SKM-1 (cell line): ENCODE results near the gene ASPDH.
"Not testable (repeated sequence)": the region's sequence is repeated elsewhere in the genome, so short reads cannot be mapped to it uniquely, and the experiment has no call there.

Source experiments
- DNase-seq: peaks from one replicate; lab custom pipeline; 2025; ENCODE audit not compliant: unreplicated experiment; lab: John Stamatoyannopoulos, UW

ASPDH gene

DNA sequence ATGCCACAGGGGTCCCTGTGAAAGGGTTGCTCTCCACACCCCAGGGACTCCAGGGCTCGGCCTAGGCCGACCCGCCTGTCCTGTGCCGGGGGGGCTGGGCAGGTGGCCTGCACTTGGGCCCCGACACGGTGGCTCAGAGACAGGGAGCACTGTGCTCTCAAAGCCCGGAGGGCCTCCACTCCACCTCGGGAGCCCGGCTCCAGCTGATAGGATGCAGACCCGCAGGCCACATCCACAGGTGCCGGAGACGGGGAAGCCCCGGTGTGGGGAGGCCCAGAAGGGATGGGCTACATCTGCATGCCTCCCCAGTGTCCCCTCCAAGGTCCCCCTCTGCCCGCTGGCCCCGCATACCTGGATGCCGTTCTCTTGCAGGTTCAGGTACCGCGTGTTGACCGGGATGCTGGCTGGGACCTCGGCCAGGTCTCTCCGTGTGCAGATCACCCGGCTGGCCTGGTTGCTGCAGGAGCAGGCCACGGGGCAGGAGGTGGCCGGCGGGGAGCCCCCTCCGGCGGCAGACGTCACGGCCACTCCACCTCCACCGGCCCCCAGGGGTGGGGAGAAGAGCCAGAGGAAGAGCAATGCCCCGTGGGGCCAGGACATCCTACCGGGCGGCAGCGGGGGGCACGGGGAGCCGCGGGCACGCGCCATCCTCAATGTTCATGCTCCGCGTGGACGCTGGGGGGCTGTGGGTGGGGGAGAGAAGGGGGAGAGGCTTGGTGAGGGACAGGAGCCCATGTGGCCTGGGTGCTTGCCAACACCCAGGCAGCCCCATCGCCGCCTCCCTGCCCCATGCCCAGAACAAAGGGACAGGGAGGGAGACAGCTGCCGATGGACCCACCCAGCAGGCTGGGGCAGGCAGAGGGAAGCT, 34.7 kb upstream of the ASPDH start:
- no peak for DNase-seq

- DNase-seq, result no peak
Observed at GRCh38 chr19:50547385-50548190, 33.9 kb upstream of the ASPDH start.

- DNase-seq, result no peak
Observed at GRCh38 chr19:50546527-50547221, 33.0 kb upstream of the ASPDH start.

DNA sequence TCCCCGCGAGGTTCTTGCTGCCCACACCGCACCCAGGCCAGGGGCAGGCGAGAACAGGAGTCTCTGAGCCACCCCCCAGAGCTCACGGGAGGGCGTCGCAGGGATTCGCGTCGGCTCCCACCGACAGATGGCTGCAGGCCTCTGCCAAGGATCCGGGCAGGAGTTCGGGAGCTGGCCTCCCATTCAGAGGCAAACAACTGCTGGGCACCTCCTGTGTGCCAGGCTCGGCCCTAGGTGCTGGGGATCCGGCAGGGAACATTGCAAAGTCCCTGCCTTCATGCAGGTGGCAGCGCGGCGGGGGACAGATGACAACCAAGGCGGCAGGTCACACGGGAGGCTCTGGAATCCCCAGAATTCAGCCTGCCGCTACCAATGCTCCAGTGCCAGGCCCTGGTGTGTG, 29.2 kb upstream of the ASPDH start:
- DNase-seq, result no peak

DNA sequence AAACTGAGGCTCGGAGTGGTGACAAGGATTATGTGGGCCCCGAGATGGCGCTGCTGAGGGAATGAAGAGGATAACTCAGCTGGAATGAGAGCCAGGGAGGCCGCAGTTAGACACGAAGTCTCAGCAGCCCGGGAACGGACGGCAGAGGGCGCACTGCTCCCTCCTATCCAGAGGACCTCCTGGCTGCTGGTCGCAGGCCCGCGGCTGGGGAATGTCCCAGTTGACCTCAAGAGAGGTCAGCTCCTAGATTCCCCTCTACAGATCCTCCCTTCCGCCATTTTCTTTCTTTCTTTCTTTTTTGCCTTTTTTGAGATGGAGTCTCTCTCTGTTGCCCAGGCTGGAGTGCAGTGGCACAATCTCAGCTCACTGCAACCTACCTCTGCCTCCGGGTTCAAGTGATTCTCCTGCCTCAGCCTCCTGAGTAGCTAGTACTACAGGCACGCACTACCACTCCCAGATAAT, 24.1 kb upstream of the ASPDH start:
- peak; percentile 28 for DNase-seq

- DNase-seq, result no peak
Observed at GRCh38 chr19:50537306-50537685, 23.6 kb upstream of the ASPDH start.

GRCh38 chr19:50536662-50537305, 23.1 kb upstream of the ASPDH start:
- no peak for DNase-seq

GRCh38 chr19:50535672-50536187, 22.0 kb upstream of the ASPDH start:
- DNase-seq, result no peak

- no peak for DNase-seq
Observed at GRCh38 chr19:50534478-50534877, 20.8 kb upstream of the ASPDH start.

DNA sequence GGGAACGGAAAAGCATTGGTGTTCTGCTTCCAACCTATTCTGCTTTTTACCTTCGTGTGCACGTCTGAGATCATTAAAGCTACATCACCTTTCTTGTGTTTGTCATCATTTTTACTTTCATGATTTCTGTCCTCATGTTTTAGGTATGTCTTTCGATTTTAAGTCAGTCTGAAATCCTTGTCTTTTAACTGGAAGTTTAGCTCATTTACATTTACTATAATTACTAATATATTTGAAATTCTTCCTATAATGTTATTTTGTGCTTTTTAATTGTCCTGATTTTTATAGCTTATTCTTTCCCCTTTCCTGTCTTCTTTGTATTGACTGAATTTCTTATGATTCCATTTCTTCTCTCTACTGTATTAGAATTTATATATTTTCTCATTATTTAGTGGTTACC, 19.2 kb upstream of the ASPDH start:
- DNase-seq, result no peak

GRCh38 chr19:50531171-50531612, 17.5 kb upstream of the ASPDH start:
- no peak for DNase-seq

DNA sequence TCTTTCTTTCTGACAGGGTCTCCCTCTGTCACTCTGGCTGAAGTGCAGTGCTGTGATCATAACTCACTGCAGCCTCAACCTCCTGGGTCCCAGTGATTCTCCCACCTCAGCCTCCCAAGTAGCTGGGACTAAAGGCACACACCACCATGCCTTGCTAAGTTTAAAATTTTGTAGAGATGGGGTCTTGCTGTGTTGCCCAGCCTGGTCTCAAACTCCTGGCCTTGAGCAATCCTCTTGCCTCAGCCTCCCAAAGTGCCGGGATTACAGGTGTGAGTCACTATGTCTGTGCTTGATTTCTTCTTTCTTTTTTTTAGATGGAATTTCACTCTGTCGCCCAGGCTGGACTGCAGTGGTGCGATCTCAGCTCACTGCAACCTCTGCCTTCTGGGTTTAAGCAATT, 14.3 kb upstream of the ASPDH start:
- not testable (repeated sequence) for DNase-seq

- DNase-seq, result no peak
Observed at GRCh38 chr19:50522881-50523280, 9.2 kb upstream of the ASPDH start.

DNA sequence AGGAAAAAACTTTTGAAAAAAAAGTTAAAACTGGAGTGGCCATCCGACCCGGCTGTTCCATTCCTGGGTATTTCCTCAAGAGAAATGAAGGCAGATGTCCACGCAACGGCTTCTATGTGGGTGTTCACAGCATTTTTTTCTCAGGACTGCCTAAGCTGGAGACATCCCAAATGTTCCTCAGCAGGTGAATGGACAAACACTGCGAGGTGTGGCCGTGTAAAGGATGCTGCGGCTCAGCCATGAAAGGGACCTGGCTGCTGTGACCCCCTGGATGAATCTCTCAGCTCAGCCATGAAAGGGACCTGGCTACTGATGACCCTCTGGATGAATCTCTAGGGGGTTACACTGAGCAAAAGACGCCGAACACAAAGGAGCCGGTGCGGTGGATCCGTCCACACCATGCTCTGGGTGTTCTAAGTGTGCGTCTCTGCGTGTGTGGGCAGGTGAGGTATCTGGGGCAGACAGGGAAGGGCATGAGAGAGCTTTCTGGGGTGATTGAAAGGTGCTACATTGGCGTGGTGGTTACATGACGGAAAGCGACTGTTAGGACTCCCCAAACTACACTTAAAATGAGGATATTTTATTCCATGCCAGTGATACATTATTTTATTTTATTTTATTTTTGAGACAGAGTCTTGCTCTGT, 7.2 kb upstream of the ASPDH start:
- no peak for DNase-seq

GRCh38 chr19:50519006-50519575, 5.4 kb upstream of the ASPDH start:
- no peak for DNase-seq

DNA sequence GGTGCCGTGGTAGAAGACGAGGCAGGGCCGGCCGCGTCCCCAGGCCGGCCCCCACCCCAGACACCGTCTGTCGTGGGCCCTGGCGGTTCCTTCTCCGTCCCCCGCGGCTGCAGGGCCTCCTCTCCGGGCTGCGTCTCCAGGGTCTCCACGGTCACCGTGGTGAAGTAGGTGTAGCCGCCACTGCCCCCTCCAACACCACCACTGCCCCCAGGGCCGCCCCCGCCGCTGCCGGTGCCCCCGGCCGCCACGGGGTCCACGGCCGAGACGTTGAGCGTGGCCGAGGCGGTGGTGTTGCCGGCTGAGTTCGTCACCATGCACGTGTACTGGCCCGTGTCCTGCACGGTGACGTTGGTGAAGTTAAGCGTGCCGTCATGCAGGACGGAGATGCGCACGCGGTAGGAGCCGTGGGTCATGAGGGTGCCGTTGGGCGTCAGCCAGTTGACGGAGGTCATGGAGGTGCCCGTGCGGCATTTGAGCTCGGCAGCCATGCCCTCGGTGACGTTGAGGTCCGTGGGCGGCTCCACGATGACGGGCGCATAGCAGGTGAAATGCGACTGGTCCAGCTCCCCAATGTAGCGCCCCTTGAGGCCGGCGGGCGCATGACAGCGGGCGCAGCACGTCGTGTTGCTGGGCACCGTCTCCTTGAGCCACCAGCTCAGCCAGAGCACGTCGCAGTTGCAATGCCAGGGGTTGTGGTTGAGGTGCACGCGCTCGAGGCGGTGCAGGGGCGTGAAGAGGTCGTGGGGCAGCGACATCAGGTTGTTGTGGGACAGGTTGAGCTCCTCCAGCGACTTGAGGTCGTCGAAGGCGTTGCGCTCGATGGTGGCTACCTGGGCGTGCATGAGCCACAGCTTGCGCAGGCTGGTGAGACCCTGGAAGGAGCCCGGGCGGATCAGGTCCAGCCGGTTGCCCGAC, 4.6 kb upstream of the ASPDH start:
- DNase-seq, result no peak

- no peak for DNase-seq
Observed at GRCh38 chr19:50517704-50518075, 4.0 kb upstream of the ASPDH start.

- no peak for DNase-seq
Observed at GRCh38 chr19:50516964-50517703, 3.4 kb upstream of the ASPDH start.
